HG02642 (cell line): Measurements from ENCODE around the gene HSPA12A.

Source experiments
- ATAC-seq: cut with Tn5 transposase; IDR thresholded peaks from one replicate; pipeline ENCODE4 v1.9.1; 2021; ENCODE audit warnings: mild to moderate bottlenecking; ENCODE audit not compliant: unreplicated experiment, poor library complexity

Gene HSPA12A

DNA sequence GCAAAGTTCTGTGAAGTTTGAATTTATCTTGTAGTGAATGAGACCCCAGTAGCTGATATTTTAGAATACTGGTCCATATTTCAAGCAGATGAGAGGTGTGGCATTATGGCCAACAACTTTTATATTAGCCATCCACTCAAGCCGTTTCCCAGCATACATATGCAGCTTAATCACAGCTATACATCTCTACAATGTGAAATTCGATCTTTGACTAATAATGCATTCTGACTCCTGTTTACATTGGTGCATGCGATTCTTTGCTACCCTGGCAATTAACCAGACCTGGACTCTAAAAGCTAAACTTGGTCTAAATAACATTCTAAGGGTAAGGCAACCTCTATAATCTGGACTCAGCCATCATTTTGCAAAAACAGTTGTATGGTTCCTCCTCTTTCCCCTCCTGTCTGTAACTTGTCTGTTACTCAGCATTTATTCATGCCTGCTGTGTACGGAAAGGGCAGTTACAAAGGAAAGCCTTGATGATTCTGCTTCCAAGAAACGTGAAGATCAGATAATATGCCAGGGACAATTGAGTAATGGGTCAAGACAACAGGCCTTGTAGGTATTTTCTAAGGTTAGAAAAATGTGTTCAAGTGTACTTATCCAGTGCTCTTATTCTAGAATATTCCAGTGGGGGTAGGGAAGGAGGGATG lies 71.0 kb downstream of the HSPA12A start:
- no peak for ATAC-seq

DNA sequence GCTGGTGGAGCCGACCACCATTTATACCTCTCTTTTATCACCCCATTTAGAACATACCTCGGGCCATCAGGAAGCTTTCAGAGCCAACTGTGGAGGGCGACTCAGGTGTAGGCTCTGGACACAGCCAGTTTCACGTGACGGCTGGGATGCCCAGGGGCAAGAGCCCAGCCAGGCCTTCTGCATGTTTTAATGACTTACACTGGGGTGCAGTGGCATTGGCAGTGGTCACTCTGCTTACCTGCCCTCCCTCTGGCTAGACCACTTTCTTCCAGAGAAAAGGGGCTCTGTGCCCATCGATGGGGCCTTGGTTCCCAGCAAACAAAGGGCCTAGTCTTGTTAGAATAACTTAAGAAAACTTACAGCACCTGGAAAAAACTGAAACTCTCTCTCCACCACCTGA lies 71.7 kb downstream of the HSPA12A start:
- ATAC-seq: no peak

DNA sequence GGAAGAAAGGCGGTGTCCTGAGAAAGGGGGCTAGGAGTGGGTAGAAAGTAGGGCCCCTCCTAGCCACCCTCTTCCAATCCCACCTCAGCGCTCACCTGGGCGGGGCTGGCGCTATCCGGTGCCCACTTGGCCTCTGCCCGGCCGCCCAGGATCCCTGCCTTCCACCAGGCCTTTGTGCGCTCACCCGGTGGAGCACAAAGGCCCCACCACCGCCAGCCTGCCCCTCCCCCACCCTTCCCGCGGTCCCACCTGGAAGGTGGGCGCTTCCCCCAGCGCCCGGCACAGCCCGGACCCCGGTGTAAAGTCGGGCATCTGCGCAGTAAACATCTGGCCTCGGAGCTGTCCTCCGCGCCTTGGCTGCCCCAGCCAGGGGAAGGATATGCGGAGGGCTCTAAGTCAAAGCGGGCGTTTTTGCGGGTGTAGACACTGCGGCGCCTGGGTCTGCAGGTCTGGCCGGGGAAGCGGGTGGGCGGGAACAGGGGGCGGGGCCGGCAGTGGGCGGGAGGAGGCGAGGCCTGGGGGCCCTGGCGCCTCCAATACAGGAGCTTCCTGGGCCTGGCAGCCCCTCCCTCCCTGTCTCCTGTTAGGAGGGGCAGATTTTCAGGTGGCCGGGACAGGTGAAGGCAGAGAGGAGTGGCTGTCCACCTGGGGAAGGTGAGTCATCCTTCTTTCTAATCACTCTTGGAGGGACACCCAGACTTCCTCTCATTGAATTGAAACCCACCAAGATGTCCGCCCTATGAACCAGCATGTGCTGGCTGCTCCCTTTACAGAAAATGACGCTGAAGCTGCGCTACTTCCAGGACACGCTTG lies 72.3 kb downstream of the HSPA12A start:
- ATAC-seq: no peak

DNA sequence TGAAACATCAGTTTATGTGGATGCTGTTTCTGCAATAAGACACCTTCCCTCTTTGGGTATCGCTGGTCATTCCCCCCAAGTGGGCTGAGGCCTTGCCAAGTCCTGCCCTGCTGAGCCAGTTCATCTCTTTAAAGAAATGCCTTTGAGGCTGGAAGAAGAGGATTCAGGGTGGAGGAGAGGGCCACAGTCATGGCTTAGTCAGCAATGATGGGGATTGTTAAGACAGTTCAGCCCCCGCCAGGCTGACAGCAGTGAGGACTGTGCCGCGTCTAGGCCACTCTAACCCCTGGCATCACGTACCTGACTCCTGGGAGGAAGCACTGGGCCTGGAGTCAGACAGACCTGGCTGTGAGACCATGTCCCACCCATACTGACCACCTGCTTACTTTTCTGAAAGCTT lies 73.3 kb downstream of the HSPA12A start:
- ATAC-seq: no peak

DNA sequence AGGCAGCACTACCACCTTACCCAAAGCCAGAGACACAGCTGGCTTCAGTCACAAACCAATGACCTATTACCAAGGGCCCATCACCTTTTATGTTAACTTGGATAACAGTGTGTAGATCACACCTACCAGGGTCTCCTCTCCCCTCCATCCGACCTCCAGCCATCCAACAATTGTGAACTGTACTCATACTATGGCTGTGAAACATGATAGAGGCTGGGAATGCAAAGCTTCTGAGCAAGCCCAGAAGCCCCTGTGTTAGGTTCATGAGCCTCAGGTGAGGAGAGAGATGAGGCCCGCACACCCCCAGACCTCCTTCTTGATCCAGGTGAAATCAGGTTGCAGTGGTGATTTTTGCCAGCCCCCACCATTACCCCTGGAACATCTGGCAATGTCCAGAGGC lies 73.9 kb downstream of the HSPA12A start:
- ATAC-seq: no peak

DNA sequence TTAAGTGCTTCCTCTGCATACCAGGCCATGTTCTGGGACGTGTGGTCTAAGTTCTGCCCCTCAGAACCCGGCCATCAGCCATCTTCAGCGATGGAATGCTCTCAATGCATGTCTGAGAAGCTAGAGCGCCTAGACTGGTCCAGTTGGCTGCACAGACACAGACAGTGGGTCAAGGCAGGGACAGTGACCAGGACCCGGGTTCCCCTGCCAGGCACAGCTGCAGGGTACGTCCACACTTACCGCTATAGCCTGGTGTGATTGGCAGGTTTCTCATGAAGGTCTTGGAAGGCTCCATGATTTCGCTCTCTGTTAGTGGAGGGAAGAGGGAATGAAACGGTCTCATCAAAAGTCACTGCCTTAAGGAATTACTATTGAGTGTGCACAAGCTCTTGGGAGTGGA lies 74.3 kb downstream of the HSPA12A start:
- ATAC-seq: no peak

DNA sequence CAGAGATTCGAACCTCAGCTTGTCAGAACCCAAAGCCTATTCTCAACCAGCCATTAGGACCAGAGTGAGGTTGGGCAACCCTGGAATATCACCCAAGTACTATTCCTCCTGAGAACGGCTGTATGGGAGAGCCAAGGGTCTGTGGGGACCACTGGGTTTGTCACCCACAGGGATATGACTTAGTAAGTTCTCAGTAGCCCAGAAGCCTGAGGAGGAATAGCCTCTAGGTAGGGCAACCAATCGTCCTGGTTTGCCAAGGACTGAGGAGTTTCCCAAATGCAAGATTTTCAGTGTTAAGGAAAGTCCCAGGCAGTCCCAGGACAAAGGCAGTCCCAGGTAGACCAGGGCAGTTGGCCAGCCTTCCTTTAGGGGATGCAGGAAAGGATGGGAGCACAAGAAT lies 74.9 kb downstream of the HSPA12A start:
- ATAC-seq: no peak

DNA sequence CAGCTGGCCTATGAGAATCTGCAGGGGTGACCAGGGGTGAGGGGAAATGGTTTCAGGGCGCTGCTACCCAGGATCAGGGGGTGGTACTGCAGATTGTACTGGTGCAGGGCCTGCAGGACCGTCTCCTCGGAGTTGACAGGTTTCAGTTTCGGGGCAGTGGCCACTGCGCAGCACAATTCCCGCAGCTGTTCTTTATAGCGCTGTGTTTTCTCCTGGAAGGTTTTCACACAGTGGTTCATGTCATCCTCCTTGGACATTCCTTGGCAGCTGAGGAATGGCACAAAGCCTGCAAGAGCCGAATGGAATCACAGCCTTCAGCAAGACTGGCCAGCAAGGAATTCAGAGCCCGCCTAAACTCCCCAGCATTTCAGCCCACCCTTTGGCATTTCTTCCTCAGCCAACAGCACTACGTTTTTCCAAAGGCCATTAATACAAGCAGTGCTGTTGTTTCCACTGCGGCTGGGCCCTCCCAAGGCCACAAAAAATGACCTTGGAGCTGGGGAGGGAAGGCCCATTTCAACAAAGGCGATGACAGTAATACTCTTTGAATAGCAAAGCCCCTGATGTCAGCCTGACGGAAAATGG lies 76.7 kb downstream of the HSPA12A start:
- ATAC-seq: no peak

DNA sequence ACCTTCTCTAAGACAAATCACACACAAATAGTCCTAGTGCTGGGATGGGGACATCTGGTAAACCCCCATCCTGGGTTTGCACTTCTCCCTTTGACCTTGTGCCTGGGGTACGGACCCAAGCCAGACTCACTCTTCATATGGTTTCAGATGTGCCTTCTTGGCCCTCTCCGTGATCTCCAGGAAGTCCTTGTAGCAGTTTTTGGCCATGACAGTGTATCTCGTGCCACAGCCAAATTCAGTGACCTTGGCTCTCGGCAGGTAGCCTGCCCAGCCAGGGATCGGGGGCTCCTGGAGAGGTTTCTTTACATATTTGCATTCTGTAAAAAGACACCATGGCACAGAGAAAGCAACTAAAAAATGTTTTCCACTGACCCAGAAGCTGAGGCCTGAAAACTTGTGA lies 77.7 kb downstream of the HSPA12A start:
- ATAC-seq: no peak

DNA sequence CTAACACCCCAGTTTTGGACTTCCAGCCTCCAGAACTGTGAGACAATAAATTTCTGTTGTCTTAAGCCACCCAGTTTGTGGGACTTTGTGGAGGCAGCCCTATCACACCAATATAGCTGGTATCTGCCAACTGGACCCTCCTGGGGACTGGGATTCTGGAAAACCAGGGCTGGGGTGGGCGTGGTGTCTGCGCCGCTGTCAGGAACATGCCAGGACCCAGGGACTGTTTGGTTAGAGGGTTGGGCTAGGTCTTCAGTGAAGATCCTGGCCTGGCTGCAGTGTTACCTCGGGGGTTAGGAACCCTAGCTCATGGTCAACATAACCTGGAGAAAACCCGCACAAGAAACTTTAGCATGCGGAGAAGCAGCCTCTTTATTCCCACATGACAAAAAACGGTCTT lies 79.0 kb downstream of the HSPA12A start:
- ATAC-seq: no peak

DNA sequence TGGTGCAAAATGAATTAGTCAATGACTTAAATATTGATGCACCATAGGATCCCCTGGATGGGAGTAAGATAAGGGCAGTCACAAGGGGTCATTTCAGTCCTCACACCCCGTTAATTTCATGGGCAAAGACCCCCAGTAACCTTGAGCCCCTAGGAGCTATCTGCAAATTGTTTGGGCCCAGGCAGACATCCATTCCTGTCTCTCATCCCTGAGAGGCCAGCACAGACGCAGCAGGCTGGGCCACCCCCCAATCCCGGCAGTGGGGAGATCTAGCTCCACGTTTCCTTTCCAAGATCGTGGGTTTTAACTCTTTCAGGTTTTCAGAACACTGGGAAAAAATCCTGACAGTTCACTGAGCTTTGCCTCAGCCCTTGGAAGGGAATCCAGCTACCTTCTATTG lies 81.5 kb downstream of the HSPA12A start:
- no peak for ATAC-seq

DNA sequence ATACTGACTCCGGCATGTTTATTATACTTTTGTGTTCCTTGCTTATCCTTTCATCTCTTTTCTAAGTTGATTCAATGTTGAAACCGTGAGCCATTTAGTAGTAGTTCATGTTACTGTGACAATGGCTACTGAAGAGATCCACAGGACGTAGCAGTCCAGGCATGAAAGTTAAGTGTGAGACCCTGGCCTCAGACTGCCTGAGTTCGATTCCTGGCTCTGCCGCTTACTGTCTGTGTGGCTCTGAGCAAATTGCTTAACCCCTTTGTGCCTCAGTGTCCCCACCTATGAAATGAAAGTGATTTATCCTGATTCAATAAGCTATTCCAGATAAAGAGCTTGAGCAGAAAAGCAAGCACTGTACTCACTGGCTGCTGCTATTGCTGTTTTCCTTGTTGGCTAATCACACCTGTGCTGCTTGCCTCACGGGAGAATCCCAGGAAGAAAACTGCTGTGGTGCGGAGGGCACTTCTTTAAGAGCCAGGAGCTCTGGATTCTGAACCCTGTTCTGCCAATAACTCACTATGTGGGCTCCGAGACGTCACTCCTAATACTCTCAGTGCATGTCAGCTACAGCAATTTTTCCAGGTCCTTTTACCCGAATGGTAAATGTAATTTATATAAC lies 83.2 kb downstream of the HSPA12A start:
- ATAC-seq: no peak

DNA sequence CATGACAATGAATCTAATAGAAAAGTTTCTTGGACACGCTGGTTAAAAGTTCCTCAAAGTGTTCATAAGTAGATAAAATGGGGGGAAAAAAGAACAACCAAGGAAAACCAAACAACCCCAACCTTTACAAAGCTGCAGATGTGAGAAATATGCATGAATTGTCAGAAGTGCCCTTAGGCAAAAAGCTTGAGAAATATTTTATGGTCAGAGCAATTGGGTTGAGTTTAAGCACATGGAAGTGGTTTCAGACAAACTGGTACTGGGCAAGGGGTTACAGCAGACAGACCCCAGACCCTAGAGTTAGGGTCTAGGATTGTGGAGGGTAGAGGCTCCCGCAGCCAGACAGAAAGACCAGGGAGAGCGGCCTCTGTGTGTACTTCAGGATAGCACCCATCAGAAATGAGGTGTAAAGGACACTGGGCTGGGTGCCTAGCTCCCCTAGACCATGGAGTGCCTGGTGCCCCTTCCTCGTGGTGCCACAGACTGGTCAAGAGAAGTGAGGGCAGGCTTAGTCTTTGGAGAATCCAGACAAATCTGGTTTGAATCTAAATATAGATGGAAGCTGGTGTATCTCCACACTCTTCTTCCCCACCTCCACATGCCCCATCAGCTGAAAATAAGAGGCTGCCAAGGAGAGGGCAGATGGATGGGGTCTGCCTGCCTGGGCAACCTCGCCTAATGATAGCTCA lies 84.4 kb downstream of the HSPA12A start:
- ATAC-seq: no peak

DNA sequence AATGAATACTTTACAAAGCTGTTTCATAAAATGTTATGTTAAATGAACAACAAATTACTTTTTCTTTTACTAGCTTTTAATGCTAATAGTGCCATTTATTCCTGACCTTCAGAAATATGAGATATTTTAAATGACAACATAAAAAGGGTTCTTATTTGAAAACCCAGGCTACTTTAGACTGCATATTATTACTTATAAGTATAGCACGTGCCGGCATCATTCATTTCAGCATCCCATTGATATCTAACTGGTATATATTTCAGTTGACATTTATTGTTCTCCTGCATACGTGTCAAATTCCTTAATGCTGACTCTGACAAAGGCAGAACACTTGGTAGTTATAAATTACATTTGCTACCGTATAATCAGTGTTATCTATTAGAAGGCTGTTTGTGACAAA lies 86.3 kb downstream of the HSPA12A start:
- ATAC-seq: no peak

DNA sequence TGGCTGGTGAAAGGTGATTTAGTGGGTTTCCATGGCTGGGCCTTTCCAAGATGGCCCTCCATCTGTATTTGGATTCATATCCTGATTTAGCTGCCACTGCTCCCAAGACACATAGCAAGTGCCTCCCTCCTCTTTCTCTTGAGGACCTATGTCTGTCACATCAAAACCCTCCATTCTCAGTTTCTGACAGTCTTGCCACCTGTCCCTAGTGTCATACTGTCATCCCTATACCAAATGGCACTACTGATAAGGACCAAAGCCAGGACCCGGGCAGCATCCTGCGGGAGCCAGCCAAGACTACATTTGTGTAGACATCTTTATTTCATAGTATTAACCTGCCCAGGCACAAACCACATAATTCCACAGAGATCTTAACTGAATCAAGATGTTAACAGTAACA lies 86.8 kb downstream of the HSPA12A start:
- no peak for ATAC-seq

DNA sequence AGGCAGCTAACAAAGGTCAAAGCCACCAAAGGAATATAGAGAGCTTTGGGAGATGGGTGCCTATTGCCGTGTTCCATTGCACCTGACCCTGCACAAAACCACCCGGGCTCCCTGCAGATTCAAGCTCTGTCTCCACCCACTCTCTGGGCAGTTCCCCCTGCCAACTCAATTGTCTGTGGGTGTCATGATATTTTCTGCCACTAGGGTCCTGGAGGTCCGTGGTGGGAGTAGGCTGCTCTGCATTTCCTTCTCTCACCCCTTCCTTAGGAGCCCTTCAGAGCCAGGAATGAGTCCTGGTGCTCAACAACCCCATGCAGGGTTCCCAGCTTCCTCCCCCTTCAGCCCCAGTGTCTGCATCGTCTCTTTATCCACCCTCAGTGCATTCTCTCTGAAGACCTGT lies 87.5 kb downstream of the HSPA12A start:
- peak; percentile 62 for ATAC-seq

DNA sequence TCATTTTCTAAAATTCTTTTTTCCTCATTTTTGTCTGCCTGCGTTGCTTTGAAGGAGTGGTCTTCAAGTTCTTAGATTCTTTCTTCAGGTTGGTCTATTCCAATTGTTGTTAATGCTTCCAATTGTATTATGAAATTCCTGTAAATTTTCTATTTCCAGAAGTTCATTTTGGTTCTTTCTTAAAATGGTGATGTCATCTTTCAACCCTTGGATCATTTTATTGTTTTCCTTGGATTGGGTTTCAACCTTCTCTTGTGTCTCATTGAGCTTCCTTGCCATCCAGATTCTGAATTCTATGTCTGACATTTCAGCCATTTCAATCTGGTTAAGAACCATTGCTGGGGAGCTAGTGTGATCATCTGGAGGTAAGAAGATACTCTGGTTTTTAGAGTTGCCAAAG lies 88.5 kb downstream of the HSPA12A start:
- ATAC-seq: no peak

DNA sequence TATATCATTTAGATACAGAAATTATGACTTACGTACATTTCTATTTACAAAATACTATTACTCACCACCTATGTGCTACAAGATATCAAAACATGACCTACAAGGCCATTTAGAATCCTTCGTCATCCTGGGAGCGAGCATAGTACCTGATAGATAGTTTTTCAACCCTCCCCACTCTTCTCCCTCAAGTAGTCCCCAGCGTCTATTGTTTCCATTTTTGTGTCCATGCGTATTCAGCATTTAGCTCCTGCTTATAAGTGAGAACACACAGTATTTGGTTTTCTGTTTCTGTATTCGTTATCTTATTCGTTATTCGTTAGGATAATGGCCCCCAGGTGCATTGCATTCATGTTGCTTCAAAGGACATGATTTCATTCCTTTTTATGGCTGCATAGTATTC lies 93.5 kb downstream of the HSPA12A start:
- no peak for ATAC-seq

DNA sequence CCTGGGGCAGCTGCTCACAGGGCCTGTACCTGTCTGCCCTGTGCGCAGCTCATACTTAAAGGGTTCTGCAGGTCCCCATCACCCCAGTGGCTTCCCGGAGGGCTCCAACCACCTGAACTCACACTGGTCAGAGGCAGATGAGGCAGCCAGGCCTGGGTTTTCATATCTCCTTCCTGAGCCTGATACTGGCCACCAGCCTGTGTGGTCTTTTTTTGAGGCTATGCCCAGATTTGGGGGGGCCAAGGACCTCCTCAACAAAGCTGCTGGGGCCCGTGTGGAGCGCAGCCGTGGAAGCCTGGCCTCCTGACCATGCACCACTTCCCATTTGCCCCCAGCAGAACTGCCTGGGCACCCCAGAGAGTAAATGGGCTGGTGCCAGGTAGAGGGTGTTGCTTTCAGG lies 95.9 kb downstream of the HSPA12A start:
- no peak for ATAC-seq

DNA sequence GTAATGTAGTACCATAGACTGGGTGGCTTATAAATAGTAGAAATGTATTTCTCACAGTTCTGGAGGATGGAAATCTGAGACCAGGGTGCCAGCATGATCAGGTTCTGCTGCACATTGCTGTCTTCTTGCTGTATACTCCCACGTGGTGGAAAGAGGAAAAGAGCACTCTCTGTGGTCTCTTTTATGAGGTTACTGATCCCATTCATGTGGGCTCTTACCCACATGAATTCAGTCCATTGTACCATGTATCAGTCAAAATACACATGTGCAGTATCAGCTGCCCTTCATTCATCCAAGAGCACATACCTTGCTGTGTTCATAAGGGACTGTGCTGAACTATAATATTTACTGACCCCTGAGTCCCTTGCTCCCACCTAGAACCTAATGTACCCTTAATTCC lies 104.5 kb downstream of the HSPA12A start:
- ATAC-seq: no peak

DNA sequence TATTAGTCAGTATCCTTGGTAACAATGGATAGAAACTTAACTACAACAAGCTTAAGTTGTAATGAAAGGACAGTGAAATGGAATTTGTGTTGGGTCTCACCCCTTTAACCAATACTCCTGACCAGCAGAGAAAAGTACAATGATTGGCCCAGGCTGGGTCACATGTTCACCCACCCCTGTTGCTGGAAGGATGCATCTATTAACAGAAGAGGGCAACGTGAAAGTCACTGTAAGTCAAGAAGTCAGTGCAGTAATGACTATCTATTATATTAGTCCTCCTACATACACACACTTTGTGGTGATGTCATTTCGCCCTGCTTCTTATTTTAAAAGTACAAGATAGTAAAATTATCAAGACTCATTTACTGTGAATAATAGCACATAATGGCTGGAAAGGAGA lies 105.4 kb downstream of the HSPA12A start:
- no peak for ATAC-seq
